Measurements from ENCODE around the gene CAPN1.
"Not testable (repeated sequence)": the region's sequence is repeated elsewhere in the genome, so short reads cannot be mapped to it uniquely, and the experiment has no call there.

Gene CAPN1

DNA sequence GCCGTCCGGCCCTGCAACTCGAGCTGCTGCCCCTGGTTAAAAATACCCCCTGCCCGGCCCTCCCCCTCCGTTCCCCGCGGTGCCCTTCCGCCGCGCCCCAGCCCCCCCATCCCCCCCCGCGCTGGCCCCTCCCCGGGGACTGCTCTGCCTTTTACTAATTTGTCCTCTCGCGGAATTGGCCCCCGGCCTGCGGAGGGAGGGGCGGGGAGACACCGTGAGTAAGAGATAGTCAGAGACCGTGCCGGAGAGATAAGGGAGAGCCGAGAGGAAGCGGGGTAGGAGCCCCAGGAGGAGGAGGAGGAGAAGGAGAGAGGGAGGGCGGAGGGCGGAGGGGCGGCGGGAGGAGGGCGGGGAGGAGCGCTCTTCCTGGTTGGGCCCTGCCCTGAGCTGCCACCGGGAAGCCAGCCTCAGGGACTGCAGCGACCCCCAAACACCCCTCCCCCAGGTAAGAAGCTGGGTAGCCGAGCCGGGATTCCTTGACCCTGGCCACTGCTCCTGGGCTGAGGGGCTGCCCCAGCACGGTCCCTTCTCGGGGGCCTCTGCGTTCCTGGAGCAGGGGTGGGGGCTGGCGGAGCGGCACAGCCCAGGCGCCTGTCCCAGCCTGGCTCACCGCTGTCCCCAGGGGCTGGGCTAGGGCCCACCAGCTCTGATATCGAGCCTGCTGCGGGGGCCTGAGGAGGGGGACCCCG, at the start of gene CAPN1:
Gene CAPN1, plus strand, starts transcription at position 360 of the 689 bp plus-strand sequence. CDS start 774 bp downstream, outside the sequence.
- no peak for DNase-seq (ENCODE audit: low spot score)

DNA sequence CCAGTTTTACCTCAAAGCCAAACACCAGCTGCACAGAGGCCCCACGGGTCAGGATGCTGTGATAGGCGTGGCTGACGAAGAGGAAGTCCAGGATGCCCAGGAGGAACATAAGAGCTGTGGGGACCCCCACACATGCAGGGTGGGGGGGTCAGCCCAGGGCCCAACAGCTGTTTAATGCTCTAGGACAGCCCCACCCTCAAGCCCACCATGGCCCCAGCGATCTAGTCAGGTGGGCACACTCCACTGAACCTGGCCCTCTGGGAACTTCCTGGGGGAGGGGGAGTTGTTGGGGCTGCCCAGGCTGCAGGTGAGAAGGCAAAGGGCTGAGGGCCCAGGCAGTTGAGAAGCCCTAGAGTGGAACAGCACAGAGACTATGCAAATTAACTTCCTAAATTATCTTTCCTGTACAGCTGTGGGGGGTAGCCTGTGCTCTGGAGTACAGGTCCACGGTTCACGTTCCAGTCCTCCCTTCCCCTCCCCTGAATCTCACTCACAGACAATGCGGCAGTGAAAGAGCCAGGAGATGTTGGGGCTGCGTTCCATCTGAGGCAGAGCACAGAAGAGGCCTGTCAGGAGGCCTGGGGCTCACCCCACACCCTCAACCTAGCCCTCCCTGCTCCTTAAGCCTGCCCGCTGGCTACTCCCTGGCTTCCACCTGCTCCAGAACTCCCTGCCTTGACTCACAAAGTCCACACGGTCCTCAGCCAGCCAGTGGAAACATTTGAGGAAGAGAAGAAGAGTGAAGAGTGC, 49.3 kb upstream of the CAPN1 start:
- no peak for DNase-seq (ENCODE audit: low spot score)

- no peak for DNase-seq (ENCODE audit: low spot score)
Measured at GRCh38 chr11:65132988-65133700, 48.6 kb upstream of the CAPN1 start.

GRCh38 chr11:65133724-65134123, 48.0 kb upstream of the CAPN1 start:
- DNase-seq (ENCODE audit: low spot score) = no peak

DNA sequence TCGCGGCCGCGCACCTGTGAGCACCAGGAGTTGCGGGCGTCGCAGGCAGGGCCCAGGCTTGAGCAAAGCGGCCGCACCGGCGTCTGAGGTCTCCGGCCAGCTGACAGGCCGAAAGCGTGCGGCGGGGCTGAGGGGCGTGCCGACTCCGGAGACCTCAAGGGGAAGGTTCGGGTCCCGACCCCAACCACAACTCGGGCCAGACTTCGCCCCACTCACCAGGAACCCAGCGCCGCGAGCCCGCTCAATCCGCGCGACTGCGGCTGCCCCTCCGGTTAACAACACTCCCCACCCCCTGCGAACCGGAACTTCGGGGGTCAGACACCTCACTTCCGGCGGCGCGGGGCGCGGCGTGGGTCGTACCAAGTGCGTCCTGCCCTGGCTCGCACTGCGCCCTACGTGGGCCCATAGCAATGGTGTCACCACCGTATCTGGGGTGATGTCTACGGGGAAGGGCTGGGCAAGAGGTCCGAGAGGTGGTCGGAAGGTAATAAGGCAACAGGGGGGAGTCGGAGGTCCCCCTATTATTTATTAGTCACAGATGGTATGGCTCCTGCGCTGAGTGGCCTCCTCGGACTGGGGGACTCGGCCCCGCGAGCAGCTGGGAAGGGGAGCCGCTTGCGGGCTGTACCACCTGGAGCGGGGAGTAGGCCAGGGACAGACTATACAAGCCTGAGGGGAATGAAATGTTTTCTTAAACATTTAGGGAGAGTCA, 47.3 kb upstream of the CAPN1 start, which contains the start of gene SYVN1:
Gene SYVN1, minus strand, starts transcription at position 280 of the 712 bp plus-strand sequence. CDS start 918 bp downstream, outside the sequence.
- DNase-seq (ENCODE audit: low spot score) = peak; percentile 86

GRCh38 chr11:65134952-65135632, 46.6 kb upstream of the CAPN1 start:
- DNase-seq (ENCODE audit: low spot score) = peak; percentile 97

GRCh38 chr11:65135633-65136145, 46.0 kb upstream of the CAPN1 start:
- DNase-seq (ENCODE audit: low spot score) = no peak

DNA sequence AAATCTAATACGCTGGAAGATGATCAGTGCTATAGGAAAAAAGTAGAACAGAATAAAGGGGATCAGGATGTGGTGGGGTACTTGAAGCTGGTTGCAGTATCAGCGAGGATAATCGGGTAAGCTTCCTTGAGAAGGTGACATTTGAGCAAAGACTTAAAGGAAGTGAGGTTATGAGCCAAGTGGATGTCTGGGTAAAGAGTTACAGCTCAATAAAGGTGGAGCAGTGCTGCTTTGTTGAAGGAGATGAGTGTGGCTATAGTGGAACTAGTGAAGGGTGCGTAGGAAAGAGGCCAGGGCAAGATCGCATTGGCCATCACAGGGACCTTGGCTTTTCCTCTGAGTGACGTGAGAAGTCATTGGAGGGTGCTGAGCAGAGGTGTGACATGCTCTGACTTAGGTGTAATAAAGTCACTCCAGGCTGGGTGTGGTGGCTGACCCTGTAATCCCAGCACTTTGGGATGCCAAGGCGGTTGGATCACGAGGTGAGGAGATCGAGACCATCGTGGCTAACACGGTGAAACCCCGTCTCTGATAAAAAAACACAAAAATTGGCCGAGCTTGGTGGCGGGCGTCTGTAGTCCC, 45.1 kb upstream of the CAPN1 start:
- DNase-seq (ENCODE audit: low spot score) = no peak

DNA sequence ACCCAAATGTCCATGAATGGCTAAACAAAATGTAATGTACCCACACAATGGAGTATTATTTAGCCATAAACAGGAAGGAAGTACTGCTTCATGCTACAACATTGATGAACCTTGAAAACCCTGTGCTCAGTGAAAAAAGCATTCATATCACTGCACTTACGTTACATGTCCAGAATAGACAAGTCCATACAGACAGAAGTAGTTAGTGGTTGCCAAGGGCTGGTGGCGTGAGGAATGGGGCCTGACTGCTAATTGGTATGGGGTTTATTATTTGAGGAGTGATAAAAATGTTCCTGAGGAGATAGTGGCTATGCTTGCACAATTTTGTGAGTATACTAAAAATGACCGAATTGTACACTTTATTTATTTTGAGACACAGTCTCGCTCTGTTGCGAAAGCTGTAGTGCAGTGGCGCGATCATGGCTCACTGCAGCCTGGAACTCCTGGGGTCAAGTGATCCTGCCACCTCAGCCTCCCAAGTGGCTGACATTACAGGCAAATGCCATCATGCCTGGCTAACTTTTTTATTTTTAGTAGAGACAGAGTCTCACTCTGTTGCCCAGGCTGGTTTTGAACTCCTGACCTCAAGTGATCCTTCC, 39.7 kb upstream of the CAPN1 start:
- DNase-seq (ENCODE audit: low spot score) = no peak

- no peak for DNase-seq (ENCODE audit: low spot score)
Measured at GRCh38 chr11:65147352-65148075, 34.2 kb upstream of the CAPN1 start.

GRCh38 chr11:65148657-65149056, 33.1 kb upstream of the CAPN1 start:
- no peak for DNase-seq (ENCODE audit: low spot score)

GRCh38 chr11:65150131-65150508, 31.6 kb upstream of the CAPN1 start:
- DNase-seq (ENCODE audit: low spot score) = not testable (repeated sequence)

DNA sequence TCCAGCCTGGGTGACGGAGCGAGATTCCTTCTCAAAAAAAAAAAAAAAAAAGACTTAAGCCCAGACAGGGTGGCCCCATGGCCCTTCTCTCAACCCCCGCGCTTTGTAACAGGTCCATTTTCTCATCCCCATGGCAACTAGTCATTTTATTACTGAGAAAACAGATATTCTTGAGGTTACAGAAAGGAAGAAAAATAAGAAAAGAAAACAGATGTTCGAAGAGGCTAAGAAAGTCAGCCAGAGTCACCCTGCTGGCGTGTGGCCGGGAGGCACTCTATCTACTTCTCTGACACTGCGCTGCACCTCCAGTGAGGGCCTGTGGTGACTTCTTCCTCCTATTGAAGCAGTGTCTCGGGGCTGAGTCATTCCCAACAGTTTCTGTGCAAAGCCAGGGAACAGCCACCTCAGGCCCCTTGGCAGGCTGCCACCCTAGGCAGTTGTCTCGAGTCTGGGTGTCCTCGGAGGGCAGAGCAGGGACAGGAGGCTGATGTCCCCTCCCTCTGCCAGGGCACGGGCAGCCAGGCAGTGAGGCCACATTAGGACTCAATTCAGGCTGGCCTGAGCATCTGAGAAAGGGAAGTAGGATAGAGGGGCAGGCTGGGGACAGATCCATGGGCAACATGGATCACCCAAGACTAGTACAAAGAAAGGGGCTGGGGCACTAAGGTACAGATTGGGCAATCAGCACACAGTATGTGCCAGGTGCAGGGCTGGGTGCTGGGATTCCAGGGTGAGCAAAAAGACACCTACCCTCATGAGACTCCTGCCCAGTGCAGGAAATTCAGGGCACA, 31.0 kb upstream of the CAPN1 start:
- peak; percentile 81 for DNase-seq (ENCODE audit: low spot score)

- no peak for DNase-seq (ENCODE audit: low spot score)
Measured at GRCh38 chr11:65151331-65151899, 30.3 kb upstream of the CAPN1 start.

DNA sequence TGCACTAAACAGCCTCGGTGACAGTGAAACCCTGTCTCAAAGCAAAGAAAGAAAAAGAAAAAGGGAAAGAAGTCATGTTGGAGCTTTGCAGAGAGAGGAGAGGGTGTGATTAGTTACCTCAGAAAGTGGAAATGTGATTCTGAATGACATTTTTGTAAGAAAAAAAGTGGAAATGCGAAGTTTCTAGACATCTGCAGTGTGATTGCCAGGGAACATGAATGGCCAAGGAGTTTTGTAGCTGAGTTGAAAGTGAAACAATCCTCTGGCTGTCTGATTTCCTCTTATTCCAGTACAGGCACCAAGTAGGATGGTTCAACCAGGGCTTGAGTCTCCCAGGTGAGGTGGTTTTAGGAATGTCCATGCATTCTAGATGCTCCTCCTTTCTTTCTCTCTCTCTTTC, 29.6 kb upstream of the CAPN1 start:
- no peak for DNase-seq (ENCODE audit: low spot score)

DNA sequence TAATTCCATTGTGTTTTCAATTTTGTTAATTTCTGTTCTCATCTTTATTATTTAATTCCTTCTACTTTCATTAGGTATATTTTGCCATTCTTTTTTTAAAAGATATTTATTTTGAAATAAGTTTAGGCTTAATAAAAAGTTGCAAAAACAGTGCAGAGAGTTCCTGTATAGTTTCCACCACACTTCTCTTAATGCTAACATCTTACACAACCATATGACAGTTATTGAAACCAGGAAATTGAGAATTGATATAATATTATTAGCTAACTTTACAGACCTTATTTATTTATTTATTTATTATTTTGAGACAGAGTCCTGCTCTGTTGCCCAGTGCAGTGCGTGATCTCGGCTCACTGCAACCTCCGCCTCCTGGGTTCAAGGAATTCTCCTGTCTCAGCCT, 25.5 kb upstream of the CAPN1 start:
- DNase-seq (ENCODE audit: low spot score) = no peak

GRCh38 chr11:65156926-65157325, 24.8 kb upstream of the CAPN1 start:
- no peak for DNase-seq (ENCODE audit: low spot score)

- no peak for DNase-seq (ENCODE audit: low spot score)
Measured at GRCh38 chr11:65157336-65157735, 24.4 kb upstream of the CAPN1 start.

DNA sequence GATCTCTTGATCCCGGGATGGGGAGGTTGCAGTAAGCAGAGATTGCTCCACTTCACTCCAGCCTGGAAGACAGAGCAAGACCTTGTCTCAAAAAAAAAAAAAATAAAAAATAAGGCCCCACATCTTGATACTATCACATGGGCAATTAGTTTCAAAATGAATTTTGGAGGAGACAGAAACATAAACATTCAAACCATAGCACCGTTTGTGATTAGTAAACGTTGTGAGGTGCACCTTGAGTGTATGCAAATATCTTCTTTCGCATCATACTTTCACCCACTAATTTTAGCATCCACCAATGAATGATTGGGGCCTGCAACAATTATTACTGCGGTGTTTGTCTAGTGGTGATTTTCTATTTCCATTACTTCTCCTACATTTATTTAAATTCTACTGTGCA, 22.7 kb upstream of the CAPN1 start:
- DNase-seq (ENCODE audit: low spot score) = no peak

All from kidney capillary endothelial cell (primary cell).